Measurements from ENCODE around the gene WDR54.
"Not testable (repeated sequence)": the region's sequence is repeated elsewhere in the genome, so short reads cannot be mapped to it uniquely, and the experiment has no call there.

Gene WDR54

DNA sequence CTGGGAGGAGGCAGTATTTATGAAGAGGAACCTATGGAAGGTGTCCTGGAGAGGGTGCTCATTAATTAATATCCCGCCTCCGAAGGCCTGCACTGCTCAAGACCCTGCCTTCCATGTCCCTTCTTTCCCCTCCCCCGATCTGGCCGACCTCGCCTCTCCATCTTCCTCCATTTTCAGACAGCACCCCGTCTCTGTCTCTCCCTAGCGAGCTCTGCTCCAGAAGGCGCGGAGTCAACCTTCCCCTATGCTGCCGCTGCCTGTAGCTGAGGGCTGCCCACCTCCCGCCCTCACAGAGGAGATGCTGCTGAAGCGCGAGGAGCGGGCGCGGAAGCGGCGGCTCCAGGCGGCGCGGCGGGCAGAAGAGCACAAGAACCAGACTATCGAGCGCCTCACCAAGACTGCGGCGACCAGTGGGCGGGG is 35.6 kb downstream of the WDR54 start:
- peak; percentile 53 for DNase-seq (ENCODE audit: low read depth)

GRCh38 chr2:74457549-74458131 is 36.1 kb downstream of the WDR54 start:
- no peak for DNase-seq (ENCODE audit: low read depth)

DNA sequence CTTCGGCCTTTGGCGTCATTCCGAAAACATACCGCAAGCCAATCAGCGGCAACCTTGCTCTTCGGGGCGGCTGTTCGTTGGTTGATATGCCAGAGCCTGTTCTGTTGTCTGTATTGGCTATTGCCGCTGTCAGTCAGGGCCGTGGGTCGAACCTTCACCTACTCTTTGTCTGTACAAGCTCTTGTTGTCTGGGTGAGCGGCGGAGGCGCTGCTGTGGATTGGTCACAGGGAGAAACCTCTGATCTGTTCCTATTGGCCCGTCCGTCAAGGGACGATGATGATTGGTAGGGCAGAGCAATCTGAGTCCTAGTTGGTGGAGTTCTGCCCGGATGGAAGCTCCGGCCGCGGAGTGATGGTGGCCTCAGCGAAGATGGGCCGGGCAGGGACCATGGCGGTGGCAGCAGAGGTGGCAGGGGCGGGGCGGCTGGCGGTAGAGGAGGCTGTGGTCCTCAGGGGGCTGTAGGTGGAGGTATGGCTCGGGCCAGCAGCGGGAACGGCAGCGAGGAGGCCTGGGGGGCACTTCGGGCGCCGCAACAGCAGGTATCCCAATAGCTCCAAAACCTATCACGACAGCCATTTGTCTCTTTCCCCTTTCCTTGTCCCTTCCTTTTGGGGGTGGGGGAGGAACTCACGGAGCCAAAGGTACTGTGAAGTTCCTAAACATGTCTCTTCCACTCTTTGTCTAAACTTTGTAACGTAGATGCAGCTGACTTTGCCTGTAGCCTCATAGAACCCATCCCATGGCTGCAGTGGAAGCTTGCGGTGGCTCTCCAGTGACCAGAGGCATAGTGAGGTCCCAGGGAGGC is 36.8 kb downstream of the WDR54 start, which contains the start of gene WBP1:
Gene WBP1 (plus strand): TSS at position 307 of the 806 bp plus-strand sequence. CDS start 165 bp downstream, at position 472.
- DNase-seq (ENCODE audit: low read depth) = peak; percentile 100

DNA sequence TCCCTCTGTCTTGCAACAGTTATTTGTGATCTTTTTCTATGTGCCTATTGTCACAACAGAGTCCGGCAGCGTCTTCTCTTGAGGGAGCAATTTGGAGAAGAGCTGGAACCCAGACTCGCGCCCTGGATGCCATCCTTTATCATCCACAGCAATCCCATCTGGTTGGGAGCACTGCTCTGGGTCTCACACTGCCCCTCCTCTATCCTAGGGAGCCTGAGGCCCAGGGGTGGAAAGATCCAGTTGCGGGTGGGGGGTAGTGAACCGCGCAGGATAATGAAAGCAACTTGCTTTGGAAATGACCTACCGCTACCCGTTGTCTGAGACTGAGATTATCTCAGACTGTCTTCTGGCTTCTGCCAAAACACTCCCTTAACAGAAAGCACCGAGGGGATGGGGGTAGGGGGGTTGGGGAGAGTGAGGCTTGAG is 37.4 kb downstream of the WDR54 start:
- no peak for DNase-seq (ENCODE audit: low read depth)

- not testable (repeated sequence) for DNase-seq (ENCODE audit: low read depth)
These were observed 38.1 kb downstream of the WDR54 start for GRCh38 chr2:74459503-74460118.

GRCh38 chr2:74460187-74460586 is 38.7 kb downstream of the WDR54 start:
- DNase-seq (ENCODE audit: low read depth) = not testable (repeated sequence)

GRCh38 chr2:74461187-74462053 is 39.9 kb downstream of the WDR54 start:
- DNase-seq (ENCODE audit: low read depth) = no peak

- no peak for DNase-seq (ENCODE audit: low read depth)
These were observed 40.7 kb downstream of the WDR54 start for GRCh38 chr2:74462054-74462785.

GRCh38 chr2:74462786-74463105 is 41.2 kb downstream of the WDR54 start:
- no peak for DNase-seq (ENCODE audit: low read depth)

GRCh38 chr2:74464406-74464805 is 42.9 kb downstream of the WDR54 start:
- DNase-seq (ENCODE audit: low read depth) = no peak

- not testable (repeated sequence) for DNase-seq (ENCODE audit: low read depth)
These were observed 49.2 kb downstream of the WDR54 start for GRCh38 chr2:74470742-74471141.

GRCh38 chr2:74471332-74472065 is 50.0 kb downstream of the WDR54 start:
- no peak for DNase-seq (ENCODE audit: low read depth)

GRCh38 chr2:74472086-74472944 is 50.8 kb downstream of the WDR54 start, which contains the start of gene MRPL53:
MRPL53 (minus strand) TSS chr2:74472680; CDS start chr2:74472660, 20 bp downstream.
- DNase-seq (ENCODE audit: low read depth) = peak; percentile 95

- DNase-seq (ENCODE audit: low read depth) = no peak
These were observed 51.4 kb downstream of the WDR54 start for GRCh38 chr2:74472945-74473258.

DNA sequence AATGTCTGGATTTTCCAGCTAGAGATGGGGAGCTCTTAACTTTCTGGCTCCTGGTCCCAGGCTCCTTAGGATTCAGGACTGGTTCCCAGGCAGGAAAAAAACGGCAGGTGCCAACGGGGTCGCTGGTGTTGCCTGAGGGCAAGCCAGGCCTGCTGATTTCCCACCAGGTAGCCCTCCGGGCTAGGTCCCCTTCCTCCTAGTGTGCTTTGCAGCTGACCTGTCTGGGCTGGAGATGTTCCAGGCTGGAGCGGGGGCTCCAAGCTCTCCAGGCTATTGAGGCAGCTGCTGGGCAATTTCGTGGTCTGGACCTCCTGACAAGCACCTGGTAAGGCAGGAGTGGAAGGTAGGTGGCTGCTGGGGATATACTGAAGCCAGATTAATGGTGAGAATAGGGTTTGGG is 53.0 kb downstream of the WDR54 start:
- no peak for DNase-seq (ENCODE audit: low read depth)

DNA sequence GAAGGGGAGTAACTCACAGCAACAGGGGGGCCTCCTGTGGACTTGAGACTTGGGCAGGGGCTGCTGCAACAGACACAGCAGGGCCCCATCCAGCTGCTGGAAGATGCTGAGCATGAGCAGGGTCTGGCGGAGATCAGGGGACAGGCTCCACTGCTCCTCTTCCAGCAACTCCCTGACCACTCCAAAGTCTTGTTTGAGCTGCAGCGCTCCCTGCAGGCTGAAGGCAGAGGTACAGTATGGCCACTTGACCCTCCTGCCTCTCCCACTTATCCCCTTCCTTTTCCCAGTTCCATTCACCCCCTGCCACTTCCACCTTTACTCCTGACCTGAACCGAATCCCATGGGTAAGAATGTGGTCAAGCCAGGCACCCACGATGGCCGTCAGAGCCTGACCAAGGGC is 53.4 kb downstream of the WDR54 start:
- no peak for DNase-seq (ENCODE audit: low read depth)
